HG02938 (cell line): ENCODE results near the gene OLFM1.
"Not testable (repeated sequence)": the region's sequence is repeated elsewhere in the genome, so short reads cannot be mapped to it uniquely, and the experiment has no call there.

ENCODE experiments used
- ATAC-seq: cut with Tn5 transposase; IDR thresholded peaks from one replicate; pipeline ENCODE4 v1.9.1; 2021; ENCODE audit warnings: mild to moderate bottlenecking, moderate library complexity; ENCODE audit not compliant: unreplicated experiment

The OLFM1 gene

GRCh38 chr9:135148386-135148785, 60.9 kb downstream of the OLFM1 start:
- ATAC-seq = no peak

- not testable (repeated sequence) for ATAC-seq
Measured at GRCh38 chr9:135149901-135150300, 62.4 kb downstream of the OLFM1 start.

DNA sequence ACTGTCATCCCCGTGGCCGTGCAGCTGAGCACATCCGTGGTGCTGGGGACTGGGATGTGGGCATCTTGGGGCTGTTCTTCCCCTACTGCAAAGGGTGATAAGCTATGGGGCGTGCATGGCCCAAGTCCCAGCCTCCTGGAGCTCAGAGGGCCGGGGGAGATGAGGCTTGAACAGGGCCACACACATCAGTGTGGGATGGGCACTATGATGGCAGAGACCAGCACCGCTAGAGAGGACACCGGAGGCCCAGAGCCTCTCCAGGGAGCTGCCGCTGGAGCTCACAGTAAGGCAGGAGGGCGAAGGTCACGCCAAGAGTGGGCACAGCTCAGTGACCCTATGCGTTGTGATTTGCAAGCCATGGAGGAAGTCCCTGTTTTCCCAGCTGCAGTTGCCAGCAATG, 63.5 kb downstream of the OLFM1 start:
- no peak for ATAC-seq

DNA sequence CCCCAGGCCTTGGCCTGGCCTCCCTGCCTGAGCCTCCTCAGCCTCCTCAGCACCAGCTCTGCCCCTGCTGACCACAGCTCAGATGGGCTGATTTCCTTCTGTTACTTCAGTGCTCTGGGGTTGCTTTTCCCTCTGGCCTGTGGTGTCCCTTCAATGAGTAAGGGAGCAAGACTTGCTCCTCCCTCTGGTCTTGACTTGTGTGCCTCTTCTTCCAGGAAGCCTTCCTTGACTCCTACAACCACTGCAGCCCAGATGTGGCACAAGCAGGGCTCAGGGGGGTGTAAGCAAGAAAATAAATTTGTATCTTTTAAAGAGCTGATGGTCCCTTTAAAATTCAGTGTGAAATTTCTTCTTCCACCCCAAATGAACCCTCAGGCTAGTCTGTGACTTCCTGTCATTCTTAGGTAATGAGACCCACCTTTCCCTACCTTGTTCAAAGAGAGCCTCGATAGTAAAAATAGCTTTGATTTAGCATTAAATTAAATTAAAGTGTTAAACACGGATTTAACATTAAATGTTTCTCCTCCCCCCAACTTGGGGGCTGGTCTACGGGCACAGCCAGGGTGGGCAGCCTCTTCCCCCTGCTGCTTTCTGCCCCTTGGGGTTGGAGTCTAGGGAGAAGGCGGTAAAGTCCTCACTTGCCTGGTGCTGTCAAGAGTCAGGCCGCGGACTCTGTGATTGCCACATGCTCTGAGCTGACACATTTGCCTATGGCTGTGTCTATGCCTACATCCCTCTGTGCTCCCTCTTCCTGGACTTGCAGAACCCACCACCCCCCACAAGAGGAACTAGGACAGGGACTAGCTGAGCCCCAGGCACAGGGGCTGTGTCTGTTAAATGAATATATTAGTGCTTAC, 64.5 kb downstream of the OLFM1 start:
- ATAC-seq = no peak

- ATAC-seq = no peak
Measured at GRCh38 chr9:135152614-135153334, 65.3 kb downstream of the OLFM1 start.

DNA sequence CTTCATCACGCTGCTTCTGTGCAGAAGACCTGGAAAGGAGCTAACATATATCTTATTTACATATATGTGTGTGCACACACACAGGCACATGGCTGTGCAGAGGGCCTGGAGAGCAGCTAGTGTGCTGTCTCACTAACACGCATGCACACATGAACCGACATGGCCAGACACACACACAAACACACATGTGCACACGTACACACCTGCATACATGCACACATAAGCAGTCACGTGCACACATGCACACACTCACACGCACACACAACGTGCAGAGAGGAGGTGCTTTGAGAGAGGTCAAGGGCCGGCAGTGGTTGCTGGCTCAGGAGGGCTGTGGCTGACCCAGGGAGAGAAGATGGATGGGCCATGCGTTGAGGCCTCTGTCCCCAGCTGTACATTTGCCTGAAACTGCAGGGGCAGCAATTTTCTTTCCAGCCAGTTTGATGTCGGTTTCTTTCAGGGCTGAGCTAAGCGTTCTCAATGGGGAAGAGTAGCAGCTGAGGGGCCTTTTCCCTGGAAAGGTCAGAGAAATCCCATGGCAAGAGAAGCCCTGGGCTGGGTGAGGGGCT, 66.7 kb downstream of the OLFM1 start:
- ATAC-seq = no peak

GRCh38 chr9:135155396-135155795, 67.9 kb downstream of the OLFM1 start:
- no peak for ATAC-seq

GRCh38 chr9:135156525-135157510, 69.3 kb downstream of the OLFM1 start:
- no peak for ATAC-seq

- no peak for ATAC-seq
Measured at GRCh38 chr9:135157856-135158563, 70.5 kb downstream of the OLFM1 start.

- ATAC-seq = no peak
Measured at GRCh38 chr9:135158564-135158937, 71.1 kb downstream of the OLFM1 start.

DNA sequence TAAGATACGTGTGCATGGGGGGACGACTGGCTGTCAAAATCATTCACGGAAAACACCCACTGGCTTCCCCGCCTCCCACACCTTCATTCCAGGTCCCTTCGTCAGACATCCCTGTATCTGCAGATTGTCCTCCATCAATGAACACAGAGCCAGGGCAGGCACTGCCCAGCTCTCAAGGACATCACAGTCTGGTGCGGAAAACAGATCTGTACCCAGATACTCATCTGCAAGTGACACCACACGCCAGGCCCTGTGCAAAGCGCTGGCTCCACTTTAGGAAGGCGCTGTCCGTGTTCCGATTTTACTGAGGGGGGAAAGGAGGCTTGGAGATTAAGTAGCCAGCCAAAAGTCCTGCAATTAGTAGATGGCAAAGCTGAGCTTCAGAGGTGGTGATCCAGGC, 72.3 kb downstream of the OLFM1 start:
- no peak for ATAC-seq

DNA sequence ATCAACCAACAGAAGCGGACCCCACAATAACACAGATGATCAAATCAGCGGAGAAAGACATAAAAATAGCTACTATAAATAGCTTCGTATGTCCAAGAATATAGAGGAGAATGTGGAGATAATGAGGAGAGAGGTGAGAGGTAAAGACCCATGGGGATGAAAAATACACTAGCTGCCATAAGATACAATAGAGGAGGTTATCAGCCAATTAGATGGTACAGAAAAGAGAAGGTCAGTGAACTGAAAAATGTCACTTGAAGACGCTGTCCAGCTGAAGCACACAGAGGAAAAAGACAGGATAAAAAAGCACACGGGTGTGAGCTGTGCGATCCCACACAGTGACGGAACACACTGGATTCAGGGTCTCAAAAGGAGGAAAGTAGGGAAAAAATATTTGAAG, 73.4 kb downstream of the OLFM1 start:
- ATAC-seq = no peak

- not testable (repeated sequence) for ATAC-seq
Measured at GRCh38 chr9:135162599-135162998, 75.1 kb downstream of the OLFM1 start.

- ATAC-seq = no peak
Measured at GRCh38 chr9:135163023-135163780, 75.7 kb downstream of the OLFM1 start.

- ATAC-seq = no peak
Measured at GRCh38 chr9:135164036-135164435, 76.6 kb downstream of the OLFM1 start.

GRCh38 chr9:135165003-135165711, 77.7 kb downstream of the OLFM1 start:
- no peak for ATAC-seq

DNA sequence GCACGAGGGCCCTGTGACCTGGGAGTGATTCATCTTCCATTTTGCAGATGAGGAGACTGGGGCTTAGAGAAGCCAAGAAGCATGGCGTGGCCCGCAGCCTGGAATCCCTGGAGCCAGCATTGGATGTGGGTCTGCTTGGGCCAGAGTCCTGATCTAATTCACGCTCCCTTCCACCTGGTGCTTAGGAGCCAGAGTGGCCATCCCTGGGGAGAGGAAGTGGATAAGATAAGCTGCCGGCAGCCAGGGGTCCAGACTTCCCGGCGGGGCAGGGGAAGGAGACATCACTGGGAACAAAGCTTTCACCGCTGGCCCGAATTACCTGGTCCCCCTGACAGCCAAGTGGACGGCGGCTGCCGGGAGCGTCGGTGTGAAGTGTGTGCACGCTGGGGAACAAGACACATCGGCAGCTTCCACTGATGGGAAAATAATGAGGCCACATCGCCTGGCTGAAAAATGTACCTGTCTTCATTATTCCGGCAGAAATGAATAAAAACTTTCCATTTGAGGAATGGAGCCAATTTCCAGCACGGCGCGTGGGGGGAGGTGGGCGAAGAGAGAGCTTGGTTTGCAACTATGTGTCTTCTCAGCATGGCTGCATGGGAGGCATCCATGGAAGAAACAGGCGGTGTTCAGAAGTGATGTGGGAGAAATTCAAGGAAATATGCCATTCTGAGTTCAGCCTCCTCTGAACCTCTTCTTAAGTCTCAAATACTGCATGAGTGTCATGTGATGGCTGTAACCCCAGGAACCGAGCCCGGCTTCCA, 78.5 kb downstream of the OLFM1 start:
- no peak for ATAC-seq

GRCh38 chr9:135166565-135166964, 79.1 kb downstream of the OLFM1 start:
- no peak for ATAC-seq
